GM12878 (cell line): ENCODE measurements around the gene ESR2. TPM values are rescaled to one million over a fixed set of nuclear protein-coding genes. Genes with fewer than 3 reads are reported as not detected.

Experiments used
- ATAC-seq: fragments of 200-7000 bp; cut with Tn5 transposase; 3 replicates; pipeline ENCODE4 v1.9.1; 2020; ENCODE audit warnings: mild to moderate bottlenecking, moderate library complexity
- BruUV-seq: library from RNA; stranded (reverse); fragments of 400-500 nt; replicated peaks from 2 replicates; lab custom pipeline; 2021; lab: Mats Ljungman, UMichigan
- CTCF ChIA-PET: fragments of 300-600 bp; sonication (Branson Sonifier 250); formaldehyde crosslinking; extraction: SDS; loops from one replicate; lab custom pipeline; 2021; ENCODE audit warnings: inconsistent platforms; lab: Yijun Ruan, JAX
- POLR2A ChIA-PET: fragments of 350-600 bp; formaldehyde crosslinking; extraction: SDS; loops from one replicate; lab custom pipeline; 2021; ENCODE audit warnings: inconsistent platforms; lab: Charles Lee
- RAD21 ChIA-PET: fragments of 300-600 bp; sonication (Branson Sonifier 250); formaldehyde crosslinking; loops from one replicate; lab custom pipeline; 2023; ENCODE audit warnings: antibody characterized with exemption; ENCODE audit not compliant: unreplicated experiment; lab: Charles Lee
- SMC1A ChIA-PET: fragments of 300-600 bp; sonication (Branson Sonifier 250); formaldehyde crosslinking; loops from one replicate; lab custom pipeline; 2023; ENCODE audit not compliant: unreplicated experiment, uncharacterized antibody; lab: Charles Lee
- DNase-seq: peaks from one replicate; pipeline ENCODE4 v3.0.0-alpha.2; 2011; ENCODE audit warnings: low read depth, low spot score
- FAIRE-seq: peaks from 3 replicates; lab custom pipeline; 2011; peaks lifted over from hg19 to GRCh38; lab: Jason Lieb, UNC
- H2AFZ ChIP-seq: 2 replicates; pipeline ENCODE4 v1.6.0; 2011; ENCODE audit warnings: low read depth, low read length, control low read depth; ENCODE audit not compliant: control insufficient read depth
- H3K27ac ChIP-seq: 2 replicates; pipeline ENCODE4 v1.5.1; 2011; ENCODE audit warnings: control low read depth; ENCODE audit not compliant: control insufficient read depth, insufficient read depth
- H3K27me3 ChIP-seq, 2 experiments: replicated peaks in 1 of 2; 2 replicates each; pipeline versions ENCODE4 v1.6.0 to v1.6.1; 2011; ENCODE audit warnings: low read length in 1 of 2; ENCODE audit not compliant: control insufficient read depth in 2 of 2, insufficient read depth in 2 of 2
- H3K36me3 ChIP-seq, 2 experiments: 2 replicates each; pipeline ENCODE4 v1.5.1; 2011; ENCODE audit warnings: low read length in 1 of 2; ENCODE audit not compliant: control insufficient read depth in 2 of 2, insufficient read depth in 2 of 2
- H3K4me1 ChIP-seq: 2 replicates; pipeline ENCODE4 v1.6.1; 2011; ENCODE audit warnings: mild to moderate bottlenecking, low read length, moderate library complexity, mixed read lengths; ENCODE audit not compliant: control insufficient read depth, insufficient read depth
- H3K4me2 ChIP-seq: 2 replicates; pipeline ENCODE4 v1.6.0; 2011; ENCODE audit warnings: control low read depth; ENCODE audit not compliant: control insufficient read depth, insufficient read depth
- H3K4me3 ChIP-seq: fragments of 200-600 bp; sonication (generic); 2 replicates; pipeline ENCODE4 v1.5.1; 2016
- H3K79me2 ChIP-seq: 2 replicates; pipeline ENCODE4 v1.6.0; 2011; ENCODE audit warnings: low read length; ENCODE audit not compliant: control insufficient read depth, insufficient read depth
- H3K9ac ChIP-seq: 2 replicates; pipeline ENCODE4 v1.8.0; 2011; ENCODE audit warnings: low read length, control low read depth, mixed read lengths; ENCODE audit not compliant: control insufficient read depth, insufficient read depth
- H3K9me3 ChIP-seq: replicated peaks from 3 replicates; pipeline ENCODE4 v1.5.1; 2011; ENCODE audit warnings: mild to moderate bottlenecking, low read length; ENCODE audit not compliant: control insufficient read depth, insufficient read depth
- H4K20me1 ChIP-seq: 2 replicates; pipeline ENCODE4 v1.6.0; 2011; ENCODE audit not compliant: control insufficient read depth, insufficient read depth
- BRCA1 ChIP-seq: IDR thresholded peaks from 2 replicates; pipeline ENCODE4 v1.6.1; 2011; ENCODE audit warnings: low read depth, low read length, improper control_type of control experiment
- CBX5 ChIP-seq: sonication (generic); IDR thresholded peaks from 2 replicates; pipeline ENCODE4 v1.6.1; 2016; ENCODE audit warnings: low read depth, moderate library complexity, mild to moderate bottlenecking, inconsistent platforms
- FOS ChIP-seq: IDR thresholded peaks from 3 replicates; pipeline ENCODE4 v1.6.1; 2011; ENCODE audit warnings: borderline replicate concordance; ENCODE audit not compliant: insufficient read length; ENCODE audit errors: extremely low read depth
- MTA2 ChIP-seq: fragments of 450-650 bp; IDR thresholded peaks from 2 replicates; pipeline ENCODE4 v1.6.1; 2016; ENCODE audit warnings: low read depth, mild to moderate bottlenecking, moderate library complexity
- MXI1 ChIP-seq: fragments of 150-350 bp; IDR thresholded peaks from 2 replicates; pipeline ENCODE4 v1.6.1; 2011; ENCODE audit warnings: low read depth, mild to moderate bottlenecking, inconsistent platforms, low read length, improper control_type of control experiment
- NFYA ChIP-seq: IDR thresholded peaks from 2 replicates; pipeline ENCODE4 v1.6.1; 2011; ENCODE audit warnings: low read depth, mild to moderate bottlenecking, low read length, improper control_type of control experiment, borderline replicate concordance
- RBBP5 ChIP-seq: fragments of 200-600 bp; sonication (generic); conservative IDR thresholded peaks from 2 replicates; pipeline ENCODE4 v1.6.1; 2016
- RCOR1 ChIP-seq: conservative IDR thresholded peaks from 2 replicates; pipeline ENCODE4 v1.6.1; 2012; ENCODE audit warnings: low read depth, low read length, improper control_type of control experiment
- ZNF274 ChIP-seq: IDR thresholded peaks from one replicate; pipeline ENCODE4 v1.8.0; 2011; ENCODE audit not compliant: insufficient read length, insufficient read depth
- WGBS: methylation state at CpG from one replicate; pipeline ENCODE4 v1.1.6; 2016; ENCODE audit warnings: low lambda C conversion rate; ENCODE audit not compliant: insufficient replicate concordance, insufficient coverage; ENCODE audit errors: missing lambda C conversion rate; 5-methylcytosine and 5-hydroxymethylcytosine counted together
- in situ Hi-C: fragments of 300-500 bp; cut with MboI; formaldehyde crosslinking; loops from 9 replicates; pipeline ENCODE4 v1.14.3; 2018; ENCODE audit warnings: mixed read lengths
- intact Hi-C: fragments of 100-400 bp; cut with micrococcal nuclease; formaldehyde crosslinking; loops from one replicate; pipeline ENCODE4 v1.14.2; 2022; ENCODE audit not compliant: unreplicated experiment
- polyA plus RNA-seq, 11 experiments: library from polyadenylated mRNA; depleted of rRNA in 4 of 11; unstranded in 6 of 11; stranded (reverse) in 5 of 11; fragments of >200 nt; fragmentation: Nextera tagmentation in 4 of 11; fragmentation: Illumina TruSeq in 1 of 11; extraction: Ambion mirVana in 4 of 11; extraction: Trizol in 1 of 11; gene quantifications; 1 replicate in 1 of 11; 2 replicates in 10 of 11; pipeline versions ENCODE4 v1.2.1 to v1.2.3, GENCODE V29; 2011 to 2016; ENCODE audit warnings: inconsistent platforms in 2 of 11, missing spikeins in 2 of 11, low read depth in 1 of 11
- total RNA-seq, 4 experiments: library from RNA; depleted of rRNA in 3 of 4; stranded (reverse); fragments of >200 nt in 3 of 4; fragmentation: Illumina TruSeq in 1 of 4; extraction: Trizol in 1 of 4; gene quantifications; 2 replicates each; pipeline versions ENCODE4 v1.2.1 to v1.2.3, GENCODE V29; 2013 to 2021
- TF ChIP-seq, protein P1 (sequence below): IDR thresholded peaks from 2 replicates; pipeline ENCODE4 v1.6.1; 2012; ENCODE audit warnings: mild to moderate bottlenecking, low read depth, low read length
- TF ChIP-seq, protein P2 (sequence below): IDR thresholded peaks from 2 replicates; pipeline ENCODE4 v1.6.1; 2011; ENCODE audit warnings: borderline replicate concordance, low read depth, mild to moderate bottlenecking, moderate library complexity, mixed read lengths, low read length; ENCODE audit not compliant: insufficient read depth; ENCODE audit errors: extremely low read length
- TF ChIP-seq, protein P3 (sequence below): fragments of 450-650 bp; IDR thresholded peaks from 2 replicates; pipeline ENCODE4 v1.6.1; 2017; ENCODE audit warnings: borderline replicate concordance

Gene ESR2
- total and polyA plus RNA-seq, 10 of the 15 experiments (the other 5 are each of a cell fraction or from before 2014, with no cell fraction given), result 0.29 to 2.6 (median 0.81) TPM

DNA sequence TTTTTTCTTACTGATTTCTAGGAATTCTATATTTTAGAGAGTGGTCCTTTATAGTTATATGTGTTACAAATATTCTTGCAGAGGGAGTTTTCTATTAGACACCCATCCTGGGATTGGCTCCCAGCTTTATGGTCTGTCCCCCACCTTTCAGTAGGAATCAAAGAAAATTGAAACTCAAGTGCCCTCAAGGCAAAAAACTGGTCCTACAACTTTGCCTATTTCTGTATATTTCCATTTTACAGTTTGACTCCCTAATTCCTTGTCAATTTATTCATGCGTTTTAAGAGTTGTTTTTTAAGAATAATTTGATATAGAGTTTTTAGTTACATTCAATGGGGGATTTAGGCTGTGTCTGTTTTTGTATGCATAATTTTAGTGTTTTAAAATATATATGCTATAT, 232.5 kb downstream of the ESR2 start (continued):
- no peak for TF ChIP-seq MTA2
- TF ChIP-seq, protein P1, sequence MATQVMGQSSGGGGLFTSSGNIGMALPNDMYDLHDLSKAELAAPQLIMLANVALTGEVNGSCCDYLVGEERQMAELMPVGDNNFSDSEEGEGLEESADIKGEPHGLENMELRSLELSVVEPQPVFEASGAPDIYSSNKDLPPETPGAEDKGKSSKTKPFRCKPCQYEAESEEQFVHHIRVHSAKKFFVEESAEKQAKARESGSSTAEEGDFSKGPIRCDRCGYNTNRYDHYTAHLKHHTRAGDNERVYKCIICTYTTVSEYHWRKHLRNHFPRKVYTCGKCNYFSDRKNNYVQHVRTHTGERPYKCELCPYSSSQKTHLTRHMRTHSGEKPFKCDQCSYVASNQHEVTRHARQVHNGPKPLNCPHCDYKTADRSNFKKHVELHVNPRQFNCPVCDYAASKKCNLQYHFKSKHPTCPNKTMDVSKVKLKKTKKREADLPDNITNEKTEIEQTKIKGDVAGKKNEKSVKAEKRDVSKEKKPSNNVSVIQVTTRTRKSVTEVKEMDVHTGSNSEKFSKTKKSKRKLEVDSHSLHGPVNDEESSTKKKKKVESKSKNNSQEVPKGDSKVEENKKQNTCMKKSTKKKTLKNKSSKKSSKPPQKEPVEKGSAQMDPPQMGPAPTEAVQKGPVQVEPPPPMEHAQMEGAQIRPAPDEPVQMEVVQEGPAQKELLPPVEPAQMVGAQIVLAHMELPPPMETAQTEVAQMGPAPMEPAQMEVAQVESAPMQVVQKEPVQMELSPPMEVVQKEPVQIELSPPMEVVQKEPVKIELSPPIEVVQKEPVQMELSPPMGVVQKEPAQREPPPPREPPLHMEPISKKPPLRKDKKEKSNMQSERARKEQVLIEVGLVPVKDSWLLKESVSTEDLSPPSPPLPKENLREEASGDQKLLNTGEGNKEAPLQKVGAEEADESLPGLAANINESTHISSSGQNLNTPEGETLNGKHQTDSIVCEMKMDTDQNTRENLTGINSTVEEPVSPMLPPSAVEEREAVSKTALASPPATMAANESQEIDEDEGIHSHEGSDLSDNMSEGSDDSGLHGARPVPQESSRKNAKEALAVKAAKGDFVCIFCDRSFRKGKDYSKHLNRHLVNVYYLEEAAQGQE, result no peak

DNA sequence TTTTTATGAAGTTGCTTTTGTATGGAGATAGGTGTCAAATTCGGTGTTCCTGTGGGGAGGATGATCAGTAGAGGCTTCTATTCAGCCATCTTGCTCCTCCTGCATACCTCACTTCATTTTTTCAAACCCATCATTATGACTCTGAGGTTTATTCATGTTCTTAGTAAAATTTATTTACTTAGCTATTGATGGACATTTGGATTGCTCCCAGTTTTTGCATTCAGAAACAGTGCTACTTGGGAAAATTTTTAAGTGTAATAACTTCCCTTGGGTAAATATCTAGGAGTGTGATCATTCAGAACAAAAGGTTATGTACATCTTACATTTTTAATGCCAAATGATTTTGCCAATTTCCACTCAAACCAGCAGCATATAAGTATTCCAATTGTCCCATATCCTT, 233.1 kb downstream of the ESR2 start:
- intact Hi-C loops, result loop anchor here (10.0 kb wide), 1 partner anchor 234 kb away; the partner anchor contains the start of gene ESR2
- Histone ChIP-seq H3K4me2 (no peak overlapping the region), H3K4me1 (no peaks in the 10 kb centered on the region), H2AFZ (no peak overlapping the region), H3K27ac (no peak overlapping the region), H3K9me3 (no peaks in the 10 kb centered on the region), H4K20me1 (no peaks in the 10 kb centered on the region), H3K27me3 (no peaks in the 10 kb centered on the region), H3K36me3 (peaks cover 0 to 2% of the 10 kb centered on the region in 2 experiments; a peak in 2 of 4 replicates), H3K4me3 (no peak overlapping the region), H3K79me2 (no peaks in the 10 kb centered on the region), H3K9ac (no peak overlapping the region)
- SMC1A ChIA-PET, result no interaction called here
- BruUV-seq, result no TSS peak
- POLR2A ChIA-PET, result no interaction called here
- RAD21 ChIA-PET, result interaction anchor here (0.9 to 1.7 kb wide), 2 partner anchors 234 to 238 kb away, joined by 3 to 5 read pairs; no protein-coding TSS in a partner anchor
- DNase-seq (no peak), FAIRE-seq (no peak), ATAC-seq (no peak)
- WGBS, result 30% methylated on average over 1 of the region's 1 CpG
- TF ChIP-seq ZNF274, result no peak
- TF ChIP-seq NFYA, result no peak
- TF ChIP-seq BRCA1, result no peak
- TF ChIP-seq RCOR1, result no peak
- no peak for TF ChIP-seq MXI1
- no peak for TF ChIP-seq FOS
- TF ChIP-seq, protein P2, sequence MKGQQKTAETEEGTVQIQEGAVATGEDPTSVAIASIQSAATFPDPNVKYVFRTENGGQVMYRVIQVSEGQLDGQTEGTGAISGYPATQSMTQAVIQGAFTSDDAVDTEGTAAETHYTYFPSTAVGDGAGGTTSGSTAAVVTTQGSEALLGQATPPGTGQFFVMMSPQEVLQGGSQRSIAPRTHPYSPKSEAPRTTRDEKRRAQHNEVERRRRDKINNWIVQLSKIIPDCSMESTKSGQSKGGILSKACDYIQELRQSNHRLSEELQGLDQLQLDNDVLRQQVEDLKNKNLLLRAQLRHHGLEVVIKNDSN, result no peak
- no peak for TF ChIP-seq CBX5
- TF ChIP-seq RBBP5, result no peak
- TF ChIP-seq, protein P3, sequence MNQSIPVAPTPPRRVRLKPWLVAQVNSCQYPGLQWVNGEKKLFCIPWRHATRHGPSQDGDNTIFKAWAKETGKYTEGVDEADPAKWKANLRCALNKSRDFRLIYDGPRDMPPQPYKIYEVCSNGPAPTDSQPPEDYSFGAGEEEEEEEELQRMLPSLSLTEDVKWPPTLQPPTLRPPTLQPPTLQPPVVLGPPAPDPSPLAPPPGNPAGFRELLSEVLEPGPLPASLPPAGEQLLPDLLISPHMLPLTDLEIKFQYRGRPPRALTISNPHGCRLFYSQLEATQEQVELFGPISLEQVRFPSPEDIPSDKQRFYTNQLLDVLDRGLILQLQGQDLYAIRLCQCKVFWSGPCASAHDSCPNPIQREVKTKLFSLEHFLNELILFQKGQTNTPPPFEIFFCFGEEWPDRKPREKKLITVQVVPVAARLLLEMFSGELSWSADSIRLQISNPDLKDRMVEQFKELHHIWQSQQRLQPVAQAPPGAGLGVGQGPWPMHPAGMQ, result no peak
- in situ Hi-C loops, result no loop called here
- CTCF ChIA-PET, result interaction anchor here (0.9 to 3.6 kb wide), 5 partner anchors 17 to 242 kb away, joined by 3 to 25 read pairs (median 3); partner anchors contain the start of gene ESR2
